ENCODE results near the gene NPIPB2. TPM values are rescaled to one million over a fixed set of nuclear protein-coding genes. Genes with fewer than 3 reads are reported as not detected.

Gene NPIPB2
- polyA plus RNA-seq, 1 donor (not counting 4 experiments of a cell fraction or from before 2014, with no cell fraction given): 5.5 TPM

DNA sequence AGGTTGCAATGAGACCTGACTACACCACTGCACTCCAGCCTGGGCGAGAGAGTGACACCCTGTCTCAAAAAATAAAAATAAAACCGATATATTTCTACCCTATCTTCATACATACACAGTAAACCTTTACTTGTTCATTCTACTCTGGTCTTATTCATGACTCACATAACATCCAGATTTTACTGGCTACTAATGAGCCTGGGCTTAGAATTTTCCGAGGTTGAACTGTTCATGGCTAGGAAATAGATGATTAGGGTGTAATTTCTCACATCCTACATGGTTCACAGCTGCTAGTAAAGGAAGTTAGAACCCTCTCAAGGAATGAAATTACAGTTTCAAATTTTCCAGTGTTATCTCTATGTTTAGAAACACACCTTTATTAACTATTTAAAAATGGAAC lies 40.8 kb downstream of the NPIPB2 start:
- no peak overlapping the region for H3K4me3 ChIP-seq (ENCODE audit: control insufficient read depth in 2 of 3, extremely low read depth in 1 of 3, insufficient read depth in 2 of 3, low read depth in 1 of 3, low read length in 3 of 3)
- no peak for FAIRE-seq

GRCh38 chr16:11896486-11897176 lies 45.2 kb downstream of the NPIPB2 start:
- Histone ChIP-seq H3K4me2 (ENCODE audit: control insufficient read depth, extremely low read depth, insufficient read depth, low read depth, low read length) (no peak overlapping the region), H3K9ac (ENCODE audit: control insufficient read depth, extremely low read depth, insufficient read depth, low read length) (no peak overlapping the region), H3K27ac (ENCODE audit: control insufficient read depth, insufficient read depth, low read length) (no peak overlapping the region), H3K9me1 (ENCODE audit: control insufficient read depth, extremely low read depth, insufficient read depth, low read length) (no peaks in the 10 kb centered on the region), H3K79me2 (ENCODE audit: control insufficient read depth, insufficient read depth, low read length) (peaks cover 75% of the 10 kb centered on the region), H3K4me1 (ENCODE audit: control insufficient read depth, extremely low read depth, insufficient read depth, low read length) (no peaks in the 10 kb centered on the region), H2AFZ (ENCODE audit: control insufficient read depth, low read length) (no peak overlapping the region), H3K36me3 (ENCODE audit: control insufficient read depth in 2 of 2, extremely low read depth in 1 of 2, insufficient read depth in 2 of 2, low read length in 2 of 2) (peaks cover 14 to 32% of the 10 kb centered on the region in 2 experiments), H3K9me3 (ENCODE audit: control insufficient read depth, low read depth, low read length) (no peaks in the 10 kb centered on the region), H4K20me1 (ENCODE audit: control insufficient read depth, extremely low read depth, insufficient read depth, low read length) (peaks cover 12% of the 10 kb centered on the region), H3K4me3 (ENCODE audit: control insufficient read depth in 2 of 3, extremely low read depth in 1 of 3, insufficient read depth in 2 of 3, low read depth in 1 of 3, low read length in 3 of 3) (no peak overlapping the region), H3K27me3 (ENCODE audit: control insufficient read depth, extremely low read depth, insufficient read depth, low read length) (no peaks in the 10 kb centered on the region)
- DNase-seq (ENCODE audit: low read depth, low spot score): no peak
- no peak for FAIRE-seq
- no peak for TF ChIP-seq EZH2 (IDR thresholded peaks at IDR 0.05; ENCODE audit: low read length)
- TF ChIP-seq, protein P1, sequence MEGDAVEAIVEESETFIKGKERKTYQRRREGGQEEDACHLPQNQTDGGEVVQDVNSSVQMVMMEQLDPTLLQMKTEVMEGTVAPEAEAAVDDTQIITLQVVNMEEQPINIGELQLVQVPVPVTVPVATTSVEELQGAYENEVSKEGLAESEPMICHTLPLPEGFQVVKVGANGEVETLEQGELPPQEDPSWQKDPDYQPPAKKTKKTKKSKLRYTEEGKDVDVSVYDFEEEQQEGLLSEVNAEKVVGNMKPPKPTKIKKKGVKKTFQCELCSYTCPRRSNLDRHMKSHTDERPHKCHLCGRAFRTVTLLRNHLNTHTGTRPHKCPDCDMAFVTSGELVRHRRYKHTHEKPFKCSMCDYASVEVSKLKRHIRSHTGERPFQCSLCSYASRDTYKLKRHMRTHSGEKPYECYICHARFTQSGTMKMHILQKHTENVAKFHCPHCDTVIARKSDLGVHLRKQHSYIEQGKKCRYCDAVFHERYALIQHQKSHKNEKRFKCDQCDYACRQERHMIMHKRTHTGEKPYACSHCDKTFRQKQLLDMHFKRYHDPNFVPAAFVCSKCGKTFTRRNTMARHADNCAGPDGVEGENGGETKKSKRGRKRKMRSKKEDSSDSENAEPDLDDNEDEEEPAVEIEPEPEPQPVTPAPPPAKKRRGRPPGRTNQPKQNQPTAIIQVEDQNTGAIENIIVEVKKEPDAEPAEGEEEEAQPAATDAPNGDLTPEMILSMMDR (optimal IDR thresholded peaks at IDR 0.05 in 1 of 3, IDR thresholded peaks at IDR 0.05 in 1 of 3, conservative IDR thresholded peaks at IDR 0.05 in 1 of 3; ENCODE audit: extremely low read depth in 1 of 3, insufficient read depth in 2 of 3, low read length in 3 of 3): no peak
- dilution Hi-C loops (cut with MboI; ENCODE audit: extremely low pct_ligation_motif_present, low sequenced_read_pairs): no loop called here

More for the DNA sequence above, 40.8 kb downstream of the NPIPB2 start:
- peaks cover 96% of the 10 kb centered on the region for H3K79me2 ChIP-seq (ENCODE audit: control insufficient read depth, insufficient read depth, low read length)
- peaks cover 5 to 19% of the 10 kb centered on the region in 2 experiments for H3K36me3 ChIP-seq (ENCODE audit: control insufficient read depth in 2 of 2, extremely low read depth in 1 of 2, insufficient read depth in 2 of 2, low read length in 2 of 2)
- no peak overlapping the region for H3K9ac ChIP-seq (ENCODE audit: control insufficient read depth, extremely low read depth, insufficient read depth, low read length)
- no peaks in the 10 kb centered on the region for H3K9me3 ChIP-seq (ENCODE audit: control insufficient read depth, low read depth, low read length)
- H3K9me1 ChIP-seq (ENCODE audit: control insufficient read depth, extremely low read depth, insufficient read depth, low read length): no peaks in the 10 kb centered on the region
- no peak overlapping the region for H2AFZ ChIP-seq (ENCODE audit: control insufficient read depth, low read length)
- TF ChIP-seq, protein P1 (optimal IDR thresholded peaks at IDR 0.05 in 1 of 3, IDR thresholded peaks at IDR 0.05 in 1 of 3, conservative IDR thresholded peaks at IDR 0.05 in 1 of 3; ENCODE audit: extremely low read depth in 1 of 3, insufficient read depth in 2 of 3, low read length in 3 of 3): no peak
- TF ChIP-seq EZH2 (IDR thresholded peaks at IDR 0.05; ENCODE audit: low read length): no peak
- no peak overlapping the region for H3K4me2 ChIP-seq (ENCODE audit: control insufficient read depth, extremely low read depth, insufficient read depth, low read depth, low read length)
- no peak for DNase-seq (ENCODE audit: low read depth, low spot score)
- no peaks in the 10 kb centered on the region for H3K27me3 ChIP-seq (ENCODE audit: control insufficient read depth, extremely low read depth, insufficient read depth, low read length)
- no peak overlapping the region for H3K27ac ChIP-seq (ENCODE audit: control insufficient read depth, insufficient read depth, low read length)
- H3K4me1 ChIP-seq (ENCODE audit: control insufficient read depth, extremely low read depth, insufficient read depth, low read length): no peaks in the 10 kb centered on the region
- dilution Hi-C loops (cut with MboI; ENCODE audit: extremely low pct_ligation_motif_present, low sequenced_read_pairs): no loop called here
- peaks cover 19% of the 10 kb centered on the region for H4K20me1 ChIP-seq (ENCODE audit: control insufficient read depth, extremely low read depth, insufficient read depth, low read length)
